ENCODE data around the gene CAPG.

CAPG gene

DNA sequence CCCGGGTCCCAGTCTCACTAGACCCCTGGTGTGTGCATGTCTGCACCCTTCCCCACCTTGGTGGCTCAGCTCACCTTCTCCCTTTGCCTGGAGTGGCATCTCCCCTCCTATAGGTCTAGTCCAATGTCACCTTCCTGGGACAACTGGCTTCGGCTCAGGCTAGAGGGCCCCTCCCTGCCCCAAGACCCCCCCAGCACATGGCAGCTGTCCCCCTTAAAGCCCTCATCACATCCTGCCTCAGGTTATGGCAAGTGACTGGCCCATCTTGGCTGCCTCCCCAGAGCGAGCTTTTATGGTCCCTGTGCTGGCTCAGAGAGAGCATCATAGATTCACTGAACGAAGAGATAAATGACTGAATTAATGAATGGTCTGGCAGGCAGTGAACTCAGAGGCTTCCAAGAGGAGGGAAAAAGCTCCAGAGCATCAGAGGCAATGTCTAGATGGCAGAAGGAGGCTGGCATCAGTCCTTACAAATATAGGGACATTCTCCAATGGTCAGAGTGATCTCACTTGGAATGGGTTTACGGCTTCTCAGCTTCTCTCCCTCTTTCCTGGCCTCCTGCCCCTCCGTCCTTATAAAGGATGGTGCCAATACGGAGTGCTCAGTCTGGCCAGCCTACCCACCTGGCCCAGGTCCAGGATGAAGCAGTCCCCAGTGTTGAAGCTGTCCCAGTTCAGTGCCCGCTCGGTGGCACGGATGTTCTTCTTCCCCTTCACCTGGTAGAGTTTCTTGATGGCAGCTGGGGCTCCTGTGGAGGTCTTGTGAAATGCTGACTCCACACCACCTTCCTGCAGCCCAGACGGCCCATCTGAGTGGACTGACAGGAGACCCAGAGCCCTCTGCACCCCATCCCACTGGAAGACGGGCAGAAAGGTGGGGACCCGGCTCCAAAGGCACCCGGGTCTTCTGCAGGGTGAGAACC is 9.4 kb downstream of the CAPG start:
- Histone ChIP-seq H3K9ac (ENCODE audit: low read length) (no peak overlapping the region), H3K4me3 (ENCODE audit: low read length) (no peak overlapping the region), H2AFZ (ENCODE audit: low read length) (no peak overlapping the region), H3K79me2 (ENCODE audit: low read length) (no peaks in the 10 kb centered on the region), H3K27me3 (replicated peaks; ENCODE audit: insufficient read depth, low read length) (no peaks in the 10 kb centered on the region), H3K4me2 (ENCODE audit: low read depth, low read length) (no peak overlapping the region), H3K27ac (ENCODE audit: low read length) (no peak overlapping the region), H3K9me3 (replicated peaks; ENCODE audit: insufficient read depth, low read length) (no peaks in the 10 kb centered on the region), H3F3A (ENCODE audit: insufficient read depth, low read length) (peaks cover 13% of the 10 kb centered on the region; the same call in 1 of the 2 replicates), H3K9me2 (replicated peaks; ENCODE audit: insufficient read depth, low read length) (no peaks in the 10 kb centered on the region), H4K20me1 (ENCODE audit: insufficient read depth, low read length) (no peaks in the 10 kb centered on the region), H3K36me3 (replicated peaks; ENCODE audit: insufficient read depth, low read length) (no peaks in the 10 kb centered on the region), H3K4me1 (ENCODE audit: low read length) (peaks cover 16% of the 10 kb centered on the region)
- TF ChIP-seq, protein P1, sequence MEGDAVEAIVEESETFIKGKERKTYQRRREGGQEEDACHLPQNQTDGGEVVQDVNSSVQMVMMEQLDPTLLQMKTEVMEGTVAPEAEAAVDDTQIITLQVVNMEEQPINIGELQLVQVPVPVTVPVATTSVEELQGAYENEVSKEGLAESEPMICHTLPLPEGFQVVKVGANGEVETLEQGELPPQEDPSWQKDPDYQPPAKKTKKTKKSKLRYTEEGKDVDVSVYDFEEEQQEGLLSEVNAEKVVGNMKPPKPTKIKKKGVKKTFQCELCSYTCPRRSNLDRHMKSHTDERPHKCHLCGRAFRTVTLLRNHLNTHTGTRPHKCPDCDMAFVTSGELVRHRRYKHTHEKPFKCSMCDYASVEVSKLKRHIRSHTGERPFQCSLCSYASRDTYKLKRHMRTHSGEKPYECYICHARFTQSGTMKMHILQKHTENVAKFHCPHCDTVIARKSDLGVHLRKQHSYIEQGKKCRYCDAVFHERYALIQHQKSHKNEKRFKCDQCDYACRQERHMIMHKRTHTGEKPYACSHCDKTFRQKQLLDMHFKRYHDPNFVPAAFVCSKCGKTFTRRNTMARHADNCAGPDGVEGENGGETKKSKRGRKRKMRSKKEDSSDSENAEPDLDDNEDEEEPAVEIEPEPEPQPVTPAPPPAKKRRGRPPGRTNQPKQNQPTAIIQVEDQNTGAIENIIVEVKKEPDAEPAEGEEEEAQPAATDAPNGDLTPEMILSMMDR (IDR thresholded peaks at IDR 0.05; ENCODE audit: low read length) = no peak
- no peak for TF ChIP-seq EZH2phosphoT487 (IDR thresholded peaks at IDR 0.05; ENCODE audit: low read length)
- TF ChIP-seq EZH2 (optimal IDR thresholded peaks at IDR 0.05; ENCODE audit: low read depth, low read length) = no peak
- no peak for DNase-seq

DNA sequence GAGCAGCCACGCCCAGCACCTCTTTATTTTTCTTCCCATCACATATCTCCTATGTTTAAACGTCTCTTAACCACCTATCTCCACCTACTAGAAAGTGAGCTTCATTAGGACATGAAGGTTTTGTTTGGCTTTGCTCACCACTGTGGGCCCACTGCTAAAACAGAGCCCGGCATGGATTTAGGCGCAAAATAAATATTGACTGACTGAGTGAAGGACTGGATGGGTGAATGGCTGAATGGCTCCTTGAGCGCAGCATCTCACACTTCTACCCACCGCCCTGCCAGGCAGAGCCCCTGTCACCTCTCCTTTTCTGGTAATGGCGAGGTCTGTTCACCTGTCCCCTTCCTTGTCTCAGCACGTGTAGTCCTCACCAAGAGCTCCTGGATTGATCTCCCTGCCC is 10.1 kb downstream of the CAPG start:
- no peaks in the 10 kb centered on the region for H3K79me2 ChIP-seq (ENCODE audit: low read length)
- H4K20me1 ChIP-seq (ENCODE audit: insufficient read depth, low read length) = no peaks in the 10 kb centered on the region
- no peak overlapping the region for H3K4me2 ChIP-seq (ENCODE audit: low read depth, low read length)
- H3K4me1 ChIP-seq (ENCODE audit: low read length) = peaks cover 16% of the 10 kb centered on the region
- DNase-seq = no peak
- no peaks in the 10 kb centered on the region for H3K27me3 ChIP-seq (replicated peaks; ENCODE audit: insufficient read depth, low read length)
- TF ChIP-seq EZH2 (optimal IDR thresholded peaks at IDR 0.05; ENCODE audit: low read depth, low read length) (no peak), EZH2phosphoT487 (IDR thresholded peaks at IDR 0.05; ENCODE audit: low read length) (no peak)
- TF ChIP-seq, protein P1 (IDR thresholded peaks at IDR 0.05; ENCODE audit: low read length) = no peak
- H3K9me3 ChIP-seq (replicated peaks; ENCODE audit: insufficient read depth, low read length) = no peaks in the 10 kb centered on the region
- no peak overlapping the region for H3K9ac ChIP-seq (ENCODE audit: low read length)
- H3K4me3 ChIP-seq (ENCODE audit: low read length) = no peak overlapping the region
- no peaks in the 10 kb centered on the region for H3K36me3 ChIP-seq (replicated peaks; ENCODE audit: insufficient read depth, low read length)
- no peak overlapping the region for H2AFZ ChIP-seq (ENCODE audit: low read length)
- no peak overlapping the region for H3K27ac ChIP-seq (ENCODE audit: low read length)
- H3K9me2 ChIP-seq (replicated peaks; ENCODE audit: insufficient read depth, low read length) = no peaks in the 10 kb centered on the region
- H3F3A ChIP-seq (ENCODE audit: insufficient read depth, low read length) = peaks cover 13% of the 10 kb centered on the region; the same call in 1 of the 2 replicates

DNA sequence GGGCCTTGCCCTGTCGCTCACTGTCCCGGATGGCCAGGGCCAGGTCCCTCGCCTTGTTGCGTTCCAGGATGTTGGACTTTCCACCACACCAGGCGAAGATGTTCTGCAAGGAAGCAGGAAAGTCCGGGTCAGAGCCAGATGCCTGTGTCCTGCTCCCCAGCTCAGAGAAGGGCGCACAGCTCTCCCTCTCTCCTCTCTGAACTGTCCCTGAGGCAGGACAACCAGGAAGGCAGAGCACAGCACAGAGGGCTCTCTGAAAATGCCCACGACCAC is 11.0 kb downstream of the CAPG start:
- TF ChIP-seq EZH2 (optimal IDR thresholded peaks at IDR 0.05; ENCODE audit: low read depth, low read length) = no peak
- TF ChIP-seq EZH2phosphoT487 (IDR thresholded peaks at IDR 0.05; ENCODE audit: low read length) = no peak
- TF ChIP-seq, protein P1 (IDR thresholded peaks at IDR 0.05; ENCODE audit: low read length) = no peak
- no peak for DNase-seq
- H3K4me3 ChIP-seq (ENCODE audit: low read length) = no peak overlapping the region
- no peaks in the 10 kb centered on the region for H3K9me2 ChIP-seq (replicated peaks; ENCODE audit: insufficient read depth, low read length)
- H3K4me2 ChIP-seq (ENCODE audit: low read depth, low read length) = no peak overlapping the region
- H3F3A ChIP-seq (ENCODE audit: insufficient read depth, low read length) = peaks cover 13% of the 10 kb centered on the region; the same call in 1 of the 2 replicates
- H3K79me2 ChIP-seq (ENCODE audit: low read length) = no peaks in the 10 kb centered on the region
- H3K9ac ChIP-seq (ENCODE audit: low read length) = no peak overlapping the region
- H2AFZ ChIP-seq (ENCODE audit: low read length) = no peak overlapping the region
- peaks cover 16% of the 10 kb centered on the region for H3K4me1 ChIP-seq (ENCODE audit: low read length)
- H4K20me1 ChIP-seq (ENCODE audit: insufficient read depth, low read length) = no peaks in the 10 kb centered on the region
- H3K9me3 ChIP-seq (replicated peaks; ENCODE audit: insufficient read depth, low read length) = no peaks in the 10 kb centered on the region
- H3K27me3 ChIP-seq (replicated peaks; ENCODE audit: insufficient read depth, low read length) = no peaks in the 10 kb centered on the region
- H3K36me3 ChIP-seq (replicated peaks; ENCODE audit: insufficient read depth, low read length) = no peaks in the 10 kb centered on the region
- H3K27ac ChIP-seq (ENCODE audit: low read length) = no peak overlapping the region
